ENCODE results near the gene CCDC60. TPM values are rescaled to one million over a fixed set of nuclear protein-coding genes. Genes with fewer than 3 reads are reported as not detected.

Gene CCDC60
- total RNA-seq, 4 donors from 2014 or later, result 0.64 to 10.6 (median 2.1) TPM

GRCh38 chr12:119463211-119463926 is 128.8 kb downstream of the CCDC60 start:
- Histone ChIP-seq H3K27me3 (no peaks in the 10 kb centered on the region), H3K4me1 (no peaks in the 10 kb centered on the region), H3K36me3 (no peaks in the 10 kb centered on the region), H3K4me3 (no peak overlapping the region), H3K27ac (no peak overlapping the region), H3K9me3 (peaks cover 0 to 11% (median 0%) of the 10 kb centered on the region in 3 donors)
- intact Hi-C loops (cut with DNase I), result no loop called here
- no peak for TF ChIP-seq CTCF (IDR thresholded peaks at IDR 0.05)
- no peak for TF ChIP-seq POLR2A (IDR thresholded peaks at IDR 0.05)
- no peak for DNase-seq
- WGBS, 2 donors, result 71 to 78% methylated on average over 7 to 8 of the region's 8 CpGs

- Histone ChIP-seq H3K27me3 (no peaks in the 10 kb centered on the region), H3K36me3 (no peaks in the 10 kb centered on the region), H3K27ac (no peak overlapping the region), H3K4me3 (no peak overlapping the region), H3K9me3 (no peaks in the 10 kb centered on the region), H3K4me1 (no peaks in the 10 kb centered on the region)
- TF ChIP-seq POLR2A (IDR thresholded peaks at IDR 0.05), result no peak
- no peak for TF ChIP-seq CTCF (IDR thresholded peaks at IDR 0.05)
- no peak for DNase-seq
- intact Hi-C loops (cut with DNase I), result no loop called here
Measured at GRCh38 chr12:119468296-119468695, 133.8 kb downstream of the CCDC60 start.

- H3K4me1 ChIP-seq, result no peaks in the 10 kb centered on the region
- H3K4me3 ChIP-seq, result no peak overlapping the region
- intact Hi-C loops (cut with DNase I), result no loop called here
- no peak for DNase-seq
- no peaks in the 10 kb centered on the region for H3K9me3 ChIP-seq
- no peak overlapping the region for H3K27ac ChIP-seq
- 64 to 72% methylated on average over 4 of the region's 4 CpGs for WGBS, 2 donors
- H3K36me3 ChIP-seq, result no peaks in the 10 kb centered on the region
- H3K27me3 ChIP-seq, result no peaks in the 10 kb centered on the region
- TF ChIP-seq POLR2A (IDR thresholded peaks at IDR 0.05) (no peak), CTCF (IDR thresholded peaks at IDR 0.05) (no peak)
Measured at GRCh38 chr12:119475650-119476049, 141.1 kb downstream of the CCDC60 start.

GRCh38 chr12:119476951-119477350 is 142.4 kb downstream of the CCDC60 start:
- intact Hi-C loops (cut with DNase I), result no loop called here
- no peaks in the 10 kb centered on the region for H3K36me3 ChIP-seq
- H3K4me1 ChIP-seq, result no peaks in the 10 kb centered on the region
- no peak for DNase-seq
- H3K27me3 ChIP-seq, result no peaks in the 10 kb centered on the region
- H3K4me3 ChIP-seq, result no peak overlapping the region
- TF ChIP-seq CTCF (IDR thresholded peaks at IDR 0.05) (no peak), POLR2A (IDR thresholded peaks at IDR 0.05) (no peak)
- no peak overlapping the region for H3K27ac ChIP-seq
- 78 to 83% methylated on average over 3 of the region's 3 CpGs for WGBS, 2 donors
- H3K9me3 ChIP-seq, result no peaks in the 10 kb centered on the region

- TF ChIP-seq CTCF (IDR thresholded peaks at IDR 0.05), result no peak
- TF ChIP-seq POLR2A (IDR thresholded peaks at IDR 0.05), result no peak
- intact Hi-C loops (cut with DNase I), result no loop called here
- Histone ChIP-seq H3K36me3 (no peaks in the 10 kb centered on the region), H3K4me3 (no peak overlapping the region), H3K27ac (no peak overlapping the region), H3K4me1 (no peaks in the 10 kb centered on the region), H3K27me3 (no peaks in the 10 kb centered on the region), H3K9me3 (no peaks in the 10 kb centered on the region)
- WGBS, 2 donors, result 53 to 59% methylated on average over 9 to 10 of the region's 10 CpGs
- DNase-seq, result no peak
Measured at GRCh38 chr12:119479121-119479561, 144.6 kb downstream of the CCDC60 start.
